Urinary bladder (tissue), 4 donors: ENCODE results near the gene FAM118B. TPM values are rescaled to one million over a fixed set of nuclear protein-coding genes. Genes with fewer than 3 reads are reported as not detected.

ENCODE experiments used
- DNase-seq: peaks from one replicate; pipeline ENCODE4 v3.0.0-alpha.2; 2015; ENCODE audit errors: extremely low spot score
- H3K27ac ChIP-seq: one replicate; pipeline ENCODE4 v1.5.1; 2013; ENCODE audit warnings: low read depth, mild to moderate bottlenecking, moderate library complexity
- H3K36me3 ChIP-seq: one replicate; pipeline ENCODE4 v1.6.1; 2013; ENCODE audit warnings: mild to moderate bottlenecking, moderate library complexity; ENCODE audit not compliant: insufficient read depth
- H3K4me1 ChIP-seq: one replicate; pipeline ENCODE4 v1.6.1; 2013; ENCODE audit warnings: mild to moderate bottlenecking, moderate library complexity; ENCODE audit not compliant: insufficient read depth
- H3K4me3 ChIP-seq: one replicate; pipeline ENCODE4 v1.5.1; 2013; ENCODE audit warnings: low read depth, low read length
- WGBS: extraction: QIAGEN DNeasy Blood & Tissue Kit; methylation state at CpG from one replicate; pipeline ENCODE4 v1.1.7; 2013; 5-methylcytosine and 5-hydroxymethylcytosine counted together
- polyA plus RNA-seq: library from polyadenylated mRNA; stranded (reverse); fragments of 200-250 nt; gene quantifications from one replicate; pipeline ENCODE4 v1.2.3, GENCODE V29; 2013
- total RNA-seq: library from RNA; depleted of rRNA; stranded (reverse); fragments of >200 nt; gene quantifications from one replicate; pipeline ENCODE4 v1.2.3, GENCODE V29; 2014
- donor health status: healthy with polysubstance abuse.
- donor health status: healthy.

The FAM118B gene
- total and polyA plus RNA-seq, 2 donors, result 11.1 to 18.0 TPM

DNA sequence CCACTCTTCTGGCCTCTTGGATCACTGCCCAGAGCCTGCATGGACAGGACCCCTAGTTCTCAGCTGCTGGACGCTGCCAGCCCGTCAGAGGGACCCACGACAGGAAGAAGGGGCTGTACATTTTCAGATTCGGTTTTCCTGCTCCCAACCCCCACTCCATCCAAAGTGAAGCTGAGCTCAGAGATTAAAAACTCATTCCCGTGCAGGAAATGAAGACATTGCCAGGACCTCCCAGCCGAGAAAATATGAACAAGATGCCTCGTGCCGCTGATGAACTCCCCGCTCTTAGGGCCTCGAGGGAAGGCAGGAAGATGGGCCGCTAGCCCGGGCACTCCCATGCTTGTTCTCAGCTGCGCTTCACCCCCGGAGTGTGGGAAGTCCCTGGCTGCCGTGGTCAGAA is 36.2 kb upstream of the FAM118B start:
- Histone ChIP-seq H3K27ac (no peak overlapping the region), H3K36me3 (no peaks in the 10 kb centered on the region), H3K4me3 (no peak overlapping the region), H3K4me1 (no peaks in the 10 kb centered on the region)
- DNase-seq, result no peak
- WGBS, result 47% methylated on average over 15 of the region's 15 CpGs

DNA sequence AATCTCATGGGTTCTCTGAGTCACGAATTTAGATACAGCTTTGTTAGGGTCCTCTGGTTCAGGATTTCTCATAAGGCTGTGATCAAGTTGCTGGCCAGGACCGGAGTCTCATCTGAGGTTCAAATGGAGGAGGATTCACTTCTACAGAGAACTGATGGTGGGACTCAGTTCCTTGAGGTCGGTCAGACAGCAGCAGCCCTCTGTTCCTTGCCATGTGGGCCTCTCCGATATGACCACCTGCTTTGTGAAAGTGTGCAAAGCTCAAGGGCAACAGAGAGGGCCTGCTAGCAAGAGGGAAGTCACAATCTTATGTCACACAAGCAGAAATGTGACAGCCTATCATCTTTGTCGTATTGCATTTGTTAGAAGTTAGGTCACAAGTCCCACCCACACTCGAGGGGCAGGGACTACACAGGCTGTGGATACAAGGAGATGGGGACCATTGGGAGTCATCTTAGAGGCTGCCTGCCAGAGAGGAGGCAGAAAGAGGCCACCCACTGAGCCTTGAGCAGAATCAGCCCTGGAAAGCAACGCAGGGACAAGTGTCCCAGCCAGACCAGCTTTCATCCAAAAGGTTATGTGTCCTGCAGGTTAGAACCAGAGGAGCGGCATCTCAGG is 34.6 kb upstream of the FAM118B start:
- H3K27ac ChIP-seq, result no peak overlapping the region
- H3K4me1 ChIP-seq, result no peaks in the 10 kb centered on the region
- DNase-seq, result no peak
- WGBS, result 85% methylated on average over 8 of the region's 8 CpGs
- no peak overlapping the region for H3K4me3 ChIP-seq
- H3K36me3 ChIP-seq, result no peaks in the 10 kb centered on the region

DNA sequence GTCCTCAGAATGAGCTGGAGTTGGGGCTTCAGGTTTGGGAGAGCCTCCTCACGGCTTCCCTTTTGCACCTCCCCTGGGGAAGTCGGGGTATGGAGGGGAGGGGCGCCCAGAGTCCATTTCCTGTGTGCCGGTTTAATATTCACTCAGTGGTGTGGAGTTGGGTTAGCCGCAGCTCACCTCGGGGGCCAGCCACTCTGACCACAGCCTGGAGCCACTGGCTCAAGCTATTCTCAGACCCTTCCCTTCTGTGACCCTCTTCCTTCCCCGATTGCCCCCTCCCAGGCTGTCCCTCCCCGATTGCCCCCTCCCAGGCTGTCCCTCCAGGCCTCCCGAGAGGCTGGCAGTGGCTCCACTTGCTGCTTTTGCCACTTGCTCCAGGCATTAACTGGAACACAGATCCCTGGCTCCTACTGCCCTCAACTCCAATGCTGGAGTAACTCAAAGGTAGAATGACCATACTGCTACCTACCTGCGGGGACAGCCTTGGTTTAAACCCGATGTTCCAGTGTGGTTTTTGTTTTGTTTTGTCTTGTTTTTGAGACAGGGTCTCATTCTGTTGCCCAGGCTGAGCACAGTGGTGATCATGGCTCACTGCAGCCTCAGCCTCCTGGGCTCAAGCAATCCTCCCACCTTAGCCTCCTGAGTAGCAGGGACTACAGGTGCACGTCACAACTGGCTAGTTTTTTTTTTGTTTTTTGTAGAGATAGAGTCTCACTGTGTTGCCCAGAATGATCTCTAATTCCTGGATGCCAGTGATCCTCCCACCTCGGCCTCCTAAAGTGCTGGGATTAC is 29.4 kb upstream of the FAM118B start:
- WGBS, result 78% methylated on average over 13 of the region's 13 CpGs
- H3K4me1 ChIP-seq, result no peaks in the 10 kb centered on the region
- no peaks in the 10 kb centered on the region for H3K36me3 ChIP-seq
- no peak overlapping the region for H3K27ac ChIP-seq
- no peak overlapping the region for H3K4me3 ChIP-seq
- DNase-seq, result no peak

DNA sequence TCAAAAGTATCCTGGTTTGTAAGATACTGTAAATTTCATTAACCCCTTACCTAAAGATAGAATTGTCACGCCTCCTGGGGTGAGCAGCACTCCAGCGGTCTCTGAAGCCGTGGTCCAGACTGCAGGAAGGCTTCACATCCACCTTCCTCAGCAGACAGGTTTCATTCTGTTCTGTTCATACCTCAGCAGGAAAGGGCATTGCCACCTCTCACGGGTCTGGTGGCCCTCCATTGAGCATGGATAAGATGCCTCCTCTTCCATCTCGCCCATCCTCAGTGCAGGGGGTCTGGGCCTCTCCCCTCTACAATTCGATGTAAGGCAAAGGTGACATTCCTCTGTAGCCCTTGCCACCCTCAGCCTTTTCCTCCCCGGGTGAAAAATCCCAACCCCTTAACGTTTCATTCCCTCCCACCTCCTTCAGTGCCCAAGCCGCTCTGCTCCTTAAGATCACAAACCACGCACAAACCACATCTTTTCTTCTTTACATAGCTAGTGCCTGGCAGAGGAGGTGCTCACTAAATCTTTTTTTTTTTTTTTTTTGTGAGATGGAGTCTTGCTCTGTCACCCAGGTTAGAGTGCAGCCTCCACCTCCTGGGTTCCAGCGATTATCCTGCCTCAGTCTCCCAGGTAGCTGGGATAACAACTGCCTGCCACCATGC is 28.7 kb upstream of the FAM118B start:
- Histone ChIP-seq H3K27ac (no peak overlapping the region), H3K4me1 (no peaks in the 10 kb centered on the region), H3K36me3 (no peaks in the 10 kb centered on the region), H3K4me3 (no peak overlapping the region)
- no peak for DNase-seq
- WGBS, result 89% methylated on average over 11 of the region's 11 CpGs

DNA sequence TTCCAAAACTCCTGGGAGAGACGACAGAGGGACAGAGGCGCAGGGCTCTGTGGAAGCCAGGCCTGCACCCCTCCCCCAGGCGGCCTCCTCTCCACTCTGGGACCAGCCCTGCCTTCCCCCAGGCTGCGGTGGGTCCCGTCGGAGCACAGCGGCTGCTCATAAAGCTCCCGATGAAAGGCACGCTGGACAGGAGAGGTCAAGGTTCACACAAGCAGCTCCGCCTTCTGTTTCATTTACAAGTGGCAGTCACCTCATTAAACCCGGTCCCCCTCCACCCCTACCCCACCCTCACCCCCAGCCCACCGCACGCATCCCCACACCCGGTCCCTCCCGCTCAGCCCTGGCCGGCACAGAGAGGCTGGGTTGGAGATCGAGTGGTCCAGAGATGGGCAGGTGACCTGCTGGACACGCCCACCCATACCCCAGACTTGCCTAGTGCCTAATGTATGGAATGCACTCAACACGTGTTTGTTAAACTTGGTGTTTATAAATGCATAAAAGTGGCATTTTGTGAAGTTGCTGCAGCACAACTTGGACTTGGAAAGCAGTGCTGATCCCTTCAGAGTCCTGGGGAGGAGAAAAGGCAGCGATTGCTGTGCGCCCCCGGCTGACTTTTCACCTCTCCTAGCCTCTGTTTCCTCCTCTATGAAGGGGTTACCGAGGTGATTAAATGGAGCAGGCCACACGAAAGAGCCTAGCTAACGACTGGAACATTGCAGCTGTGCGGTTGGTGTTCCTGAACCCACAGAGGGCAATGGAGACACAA is 26.1 kb upstream of the FAM118B start:
- Histone ChIP-seq H3K36me3 (no peaks in the 10 kb centered on the region), H3K4me1 (no peaks in the 10 kb centered on the region), H3K4me3 (no peak overlapping the region), H3K27ac (no peak overlapping the region)
- DNase-seq, result no peak
- 78% methylated on average over 26 of the region's 26 CpGs for WGBS

DNA sequence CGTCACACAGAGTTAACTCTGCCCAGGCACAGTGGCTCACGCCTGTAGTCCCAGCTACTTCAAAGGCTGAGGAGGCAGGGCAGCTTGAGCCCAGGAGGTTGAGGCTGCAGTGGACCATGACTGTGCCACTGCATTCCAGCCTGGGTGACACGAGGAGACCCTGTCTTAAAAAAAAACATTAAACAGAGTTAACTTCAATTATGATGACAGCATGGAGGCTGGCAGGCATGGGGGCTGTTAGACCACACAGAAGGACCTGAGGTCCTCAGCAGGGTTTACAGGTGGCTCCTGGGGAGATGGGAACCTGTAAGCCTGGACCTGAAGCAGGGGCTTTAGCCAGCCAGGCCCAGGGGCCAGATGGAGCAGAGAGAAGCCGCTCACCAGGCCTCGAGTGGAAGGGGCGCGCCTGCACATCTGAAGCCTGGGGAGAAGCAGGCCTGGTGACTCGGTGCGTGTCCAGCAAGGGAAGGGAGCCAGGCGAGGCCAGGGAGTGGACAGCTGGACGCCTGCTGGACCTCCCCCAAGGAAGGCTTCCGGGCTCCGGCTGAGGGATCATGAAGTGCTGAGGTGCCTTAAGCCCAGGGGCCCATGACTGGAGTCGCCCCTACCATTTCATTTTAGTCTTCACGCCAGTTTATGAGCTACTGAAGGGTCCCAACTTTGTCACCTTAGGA is 25.4 kb upstream of the FAM118B start:
- Histone ChIP-seq H3K27ac (no peak overlapping the region), H3K36me3 (no peaks in the 10 kb centered on the region), H3K4me3 (no peak overlapping the region), H3K4me1 (no peaks in the 10 kb centered on the region)
- no peak for DNase-seq
- WGBS, result 75% methylated on average over 15 of the region's 15 CpGs

DNA sequence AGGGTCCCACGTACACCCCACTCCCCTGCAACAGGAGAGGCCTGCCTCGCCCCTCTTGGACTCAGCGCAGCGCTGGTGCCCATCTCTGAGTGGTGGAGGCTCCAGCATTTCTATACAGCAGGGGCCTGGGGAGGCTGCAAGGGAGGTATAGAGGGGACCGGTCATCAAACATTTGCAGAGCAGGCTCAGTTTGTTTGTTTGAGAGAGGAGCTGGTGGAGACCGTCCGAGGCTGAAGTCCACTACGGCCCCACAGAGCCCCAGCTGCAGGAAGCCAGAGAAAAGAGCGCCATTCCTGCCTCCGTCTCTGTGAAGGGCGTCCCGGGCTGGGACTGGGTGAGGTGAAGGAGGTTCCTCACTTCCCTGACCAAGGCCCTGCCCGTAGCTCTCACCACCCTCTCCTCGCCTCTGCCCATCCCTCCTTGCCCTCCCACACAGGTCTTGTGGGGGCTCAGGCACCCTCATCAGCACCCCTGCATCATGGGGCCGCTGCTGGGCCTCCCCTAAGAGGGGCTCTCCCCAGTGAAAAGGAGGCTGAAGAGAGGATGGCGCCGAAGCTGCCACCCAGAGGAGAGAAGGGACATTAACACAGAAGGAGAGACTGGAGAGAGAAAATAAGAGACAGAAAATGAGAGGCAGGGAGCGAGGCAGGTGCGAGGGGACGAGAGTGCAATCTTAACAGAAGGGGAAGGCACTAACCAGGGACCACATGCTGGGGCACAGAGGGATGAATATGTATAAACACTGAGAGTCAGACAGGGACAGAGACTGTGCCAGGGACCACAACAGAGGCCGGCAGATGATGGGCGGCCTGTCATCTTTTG is 24.7 kb upstream of the FAM118B start:
- 80% methylated on average over 22 of the region's 22 CpGs for WGBS
- H3K27ac ChIP-seq, result no peak overlapping the region
- H3K4me3 ChIP-seq, result no peak overlapping the region
- H3K36me3 ChIP-seq, result no peaks in the 10 kb centered on the region
- no peak for DNase-seq
- no peaks in the 10 kb centered on the region for H3K4me1 ChIP-seq

DNA sequence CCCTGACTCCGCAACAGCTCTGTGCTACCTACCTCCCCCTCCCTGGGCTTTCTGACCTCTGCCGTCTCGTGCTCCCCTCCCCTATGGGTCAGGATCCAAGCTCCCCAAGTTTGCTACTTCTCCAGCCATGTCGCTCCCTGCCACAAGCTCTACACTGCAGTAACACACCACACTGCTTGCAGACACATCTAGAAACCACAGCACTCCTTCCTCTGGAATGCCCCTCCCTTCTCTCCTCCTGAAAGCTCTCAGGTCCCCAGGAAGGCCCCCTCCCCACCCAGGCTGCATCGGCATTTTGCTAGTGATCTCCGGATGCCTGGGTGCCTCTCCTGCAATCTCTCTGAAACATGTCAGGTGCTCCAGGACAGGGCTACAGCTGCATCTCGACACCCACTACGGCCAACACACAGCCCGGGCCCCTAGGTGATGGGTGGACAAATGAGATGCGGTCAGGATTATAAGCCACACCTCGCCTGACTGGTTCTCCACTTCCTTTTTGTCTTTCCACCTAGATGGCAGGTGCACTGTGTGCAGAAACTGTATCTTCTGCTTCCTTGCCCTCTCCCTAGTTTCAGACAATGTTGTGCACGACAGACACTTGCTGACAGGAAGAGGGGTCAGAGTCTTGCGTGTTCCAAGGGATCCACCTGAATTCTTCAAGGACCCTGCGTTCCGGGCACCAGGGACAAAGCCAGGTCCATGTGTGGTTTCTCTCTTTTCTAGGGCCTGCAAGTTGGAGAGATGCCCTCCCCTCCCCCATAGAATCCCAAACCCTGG is 23.1 kb upstream of the FAM118B start:
- no peaks in the 10 kb centered on the region for H3K4me1 ChIP-seq
- no peak overlapping the region for H3K27ac ChIP-seq
- no peak overlapping the region for H3K4me3 ChIP-seq
- DNase-seq, result no peak
- no peaks in the 10 kb centered on the region for H3K36me3 ChIP-seq
- 84% methylated on average over 15 of the region's 15 CpGs for WGBS

DNA sequence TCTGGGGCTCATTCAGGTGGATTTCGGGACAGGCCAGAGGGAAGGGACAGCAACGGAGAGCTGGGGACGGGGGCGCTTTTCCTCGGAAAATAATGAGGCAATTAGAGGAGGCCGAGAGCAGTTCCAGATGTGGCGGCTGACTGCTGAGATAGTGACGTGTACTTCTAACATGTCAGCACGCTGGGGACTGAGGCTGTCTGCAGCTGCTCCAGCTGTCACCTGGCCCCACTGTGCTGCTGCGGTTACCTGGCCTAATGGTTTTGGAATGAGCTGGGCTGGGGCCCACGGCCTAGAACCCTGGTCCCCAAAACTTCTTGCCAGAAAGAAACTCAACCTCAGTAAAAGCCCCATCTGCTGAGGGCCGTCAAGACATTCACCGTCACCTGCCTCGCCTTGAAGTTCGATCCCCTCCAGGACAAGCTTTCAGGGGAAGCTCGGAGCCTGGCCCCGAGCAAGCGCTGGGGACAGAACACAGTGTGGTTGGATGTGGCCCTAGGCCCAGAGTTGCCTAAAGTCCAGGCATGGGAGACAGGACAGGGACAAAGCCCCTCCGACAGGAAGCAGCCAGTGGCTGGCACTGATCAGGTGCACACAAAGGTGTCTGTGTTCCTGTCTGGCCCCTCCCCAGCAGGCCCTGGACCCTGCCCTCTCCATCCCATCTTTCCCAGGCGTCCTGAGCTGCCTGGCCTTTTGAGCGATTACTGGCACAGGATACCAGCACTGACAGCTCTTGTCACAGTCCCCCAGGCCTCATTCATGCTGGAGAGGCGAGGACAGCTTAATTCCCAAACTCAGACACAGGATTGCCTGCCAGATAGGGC is 22.3 kb upstream of the FAM118B start:
- H3K4me3 ChIP-seq, result no peak overlapping the region
- H3K36me3 ChIP-seq, result no peaks in the 10 kb centered on the region
- no peak for DNase-seq
- no peak overlapping the region for H3K27ac ChIP-seq
- no peaks in the 10 kb centered on the region for H3K4me1 ChIP-seq
- 86% methylated on average over 22 of the region's 22 CpGs for WGBS

DNA sequence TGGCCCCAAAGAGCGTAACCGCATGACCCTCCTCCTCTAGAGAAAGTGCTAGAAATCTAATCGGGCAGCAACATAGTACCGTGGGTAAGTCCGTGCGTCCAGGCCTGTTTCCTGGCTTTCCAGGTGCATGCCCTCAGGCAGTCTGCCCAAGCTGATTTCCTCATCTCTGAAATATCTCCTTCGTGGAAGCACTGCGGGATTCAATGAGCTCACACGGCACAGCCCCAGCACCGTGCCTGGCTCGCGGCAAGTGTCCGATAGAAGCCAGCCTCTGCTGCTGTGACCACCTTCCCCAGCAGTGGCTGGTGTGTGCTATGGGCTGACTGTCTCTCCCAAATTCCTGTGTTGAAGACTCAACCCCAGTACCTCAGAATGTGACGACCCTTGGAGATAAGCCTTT is 20.8 kb upstream of the FAM118B start:
- DNase-seq, result no peak
- Histone ChIP-seq H3K36me3 (no peaks in the 10 kb centered on the region), H3K27ac (no peak overlapping the region), H3K4me1 (no peaks in the 10 kb centered on the region), H3K4me3 (no peak overlapping the region)
- WGBS, result 97% methylated on average over 14 of the region's 14 CpGs

DNA sequence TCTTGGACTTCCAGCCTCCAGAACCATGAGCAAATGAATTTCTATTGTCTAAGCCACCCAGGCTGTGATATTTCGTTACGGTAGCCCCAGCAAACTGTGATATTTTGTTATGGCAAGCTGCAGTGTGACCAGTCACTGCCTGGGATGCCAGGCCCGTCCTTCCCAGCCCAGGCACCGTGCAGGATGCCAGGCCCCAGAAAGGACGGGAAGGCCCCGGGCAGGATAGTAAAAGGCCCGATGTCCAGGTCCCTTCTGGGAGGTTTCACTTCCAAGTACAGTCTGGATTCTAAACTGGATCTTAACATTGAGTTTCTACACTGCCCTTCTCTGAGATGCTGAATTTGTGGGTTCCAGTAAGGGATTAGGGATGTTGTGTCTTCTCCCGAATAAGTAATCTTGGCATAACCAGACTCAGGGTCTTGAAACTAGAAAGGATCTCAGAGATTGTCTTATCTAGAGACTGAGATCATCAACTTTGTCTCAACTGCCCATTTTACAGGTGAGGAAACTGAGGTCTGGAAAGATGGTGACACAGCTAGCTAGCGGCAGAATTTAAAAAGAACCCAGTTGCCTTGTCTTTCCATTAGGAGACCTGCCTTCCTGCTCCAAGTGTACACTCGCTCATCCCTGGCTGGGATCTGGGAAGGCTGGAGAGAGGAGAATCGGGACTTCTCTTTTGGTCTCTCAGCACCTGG is 20.1 kb upstream of the FAM118B start:
- no peaks in the 10 kb centered on the region for H3K4me1 ChIP-seq
- H3K27ac ChIP-seq, result no peak overlapping the region

More for the DNA sequence above, 20.1 kb upstream of the FAM118B start:
- Histone ChIP-seq H3K4me3 (no peak overlapping the region), H3K36me3 (no peaks in the 10 kb centered on the region)
- 88% methylated on average over 11 of the region's 11 CpGs for WGBS
- no peak for DNase-seq
